Esophagus squamous epithelium (tissue), 4 donors: ENCODE results near the gene TRMT10B.

ENCODE experiments used
- CTCF ChIP-seq, 6 experiments: fragments of 450-650 bp in 4 of 6; fragments of 200-600 bp in 2 of 6; sonication (generic) in 2 of 6; IDR thresholded peaks; one replicate each; pipeline ENCODE4 v1.5.1; 2016 to 2019; ENCODE audit warnings: antibody characterized with exemption in 6 of 6, mild to moderate bottlenecking in 4 of 6, moderate library complexity in 4 of 6
- POLR2A ChIP-seq, 4 donors: fragments of 450-650 bp; IDR thresholded peaks; one replicate each; pipeline ENCODE4 v1.6.1; 2017; ENCODE audit warnings: antibody characterized with exemption in 4 of 4, mild to moderate bottlenecking in 4 of 4, moderate library complexity in 3 of 4

- TF ChIP-seq CTCF (IDR thresholded peaks at IDR 0.05) (no peak), POLR2A (IDR thresholded peaks at IDR 0.05) (no peak)
These were observed 6.9 kb upstream of the TRMT10B start for GRCh38 chr9:37746448-37747270.
